NCI-H1417 (cell line): Measurements from ENCODE around the gene SLC22A15.

Experiments used
- DNase-seq, 3 experiments: peaks; one replicate each; lab custom pipeline; 2025; lab: John Stamatoyannopoulos, UW

The SLC22A15 gene

DNA sequence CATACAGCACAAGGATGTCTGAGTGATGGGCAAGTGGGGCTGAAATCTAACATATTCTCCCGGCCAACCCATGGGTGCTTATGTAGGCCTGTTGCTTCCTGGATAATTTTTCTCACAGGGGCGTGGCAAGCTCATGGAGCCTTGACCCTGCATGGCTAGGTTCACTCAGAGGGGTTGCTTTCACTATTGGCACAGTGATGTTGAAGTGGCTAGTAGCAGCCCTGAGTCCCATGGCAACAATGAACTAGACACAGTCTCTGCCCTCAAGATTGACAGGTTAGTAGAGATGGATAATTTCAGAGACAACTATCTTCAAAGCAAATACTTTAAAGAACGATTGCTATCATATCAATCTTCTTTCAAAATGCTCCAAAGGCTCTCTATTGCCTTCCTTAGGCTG lies 128.4 kb downstream of the SLC22A15 start:
- DNase-seq = no peak

DNA sequence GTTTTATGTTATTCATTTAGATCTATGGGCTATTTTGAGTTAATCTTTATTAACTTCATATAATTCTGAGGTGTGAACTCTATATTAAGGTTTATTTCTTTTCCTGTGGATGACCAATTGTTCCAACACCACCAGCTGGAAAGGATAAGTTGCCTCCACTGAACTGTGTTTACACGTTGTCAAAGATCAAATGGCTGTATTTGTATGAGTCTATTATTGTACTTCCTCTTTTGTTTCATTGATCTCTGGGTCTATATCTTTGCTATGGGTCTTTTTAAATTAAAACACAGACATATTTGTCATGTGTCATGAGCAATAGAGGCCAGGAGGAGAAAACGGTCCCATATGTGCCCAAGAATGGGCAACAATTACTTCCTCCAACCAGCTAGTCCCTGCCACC lies 129.7 kb downstream of the SLC22A15 start:
- DNase-seq = peak in 1 of 3 experiments; percentile 46

DNA sequence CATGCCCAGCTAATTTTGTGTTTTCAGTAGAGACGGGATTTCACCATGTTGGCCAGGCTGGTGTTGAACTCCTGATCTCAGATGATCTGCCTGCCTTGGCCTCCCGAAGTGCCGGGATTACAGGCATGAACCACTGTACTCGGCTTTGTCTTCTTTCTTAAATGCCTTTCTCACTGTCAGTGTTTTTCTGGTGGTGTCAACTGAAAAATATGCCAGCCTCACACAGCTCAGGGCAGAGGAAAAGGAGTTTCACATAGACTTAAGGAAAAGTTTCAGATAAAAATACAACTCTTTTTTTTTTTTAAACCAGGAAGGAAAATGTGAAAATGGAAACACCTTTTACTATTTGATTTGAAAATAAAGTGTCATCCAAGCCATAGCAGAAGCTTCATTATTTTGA lies 130.3 kb downstream of the SLC22A15 start:
- no peak for DNase-seq

DNA sequence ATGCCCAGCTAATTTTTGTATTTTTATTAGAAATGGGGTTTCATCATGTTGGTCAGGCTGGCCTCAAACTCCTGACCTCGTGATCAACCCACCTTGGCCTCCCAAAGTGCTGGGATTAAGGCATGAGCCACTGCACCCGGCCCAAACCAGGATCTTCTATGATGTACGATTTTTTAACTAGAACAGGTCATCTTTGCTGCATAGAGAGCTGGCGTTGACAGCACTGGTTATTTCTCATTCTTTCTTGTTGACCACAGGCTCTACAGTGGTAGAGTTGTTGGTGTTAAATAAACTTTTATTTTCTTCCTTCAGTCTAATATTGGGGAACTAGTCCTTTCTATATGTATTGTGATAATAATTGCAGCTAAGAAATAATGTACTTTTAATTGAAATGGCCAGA lies 131.1 kb downstream of the SLC22A15 start:
- no peak for DNase-seq

DNA sequence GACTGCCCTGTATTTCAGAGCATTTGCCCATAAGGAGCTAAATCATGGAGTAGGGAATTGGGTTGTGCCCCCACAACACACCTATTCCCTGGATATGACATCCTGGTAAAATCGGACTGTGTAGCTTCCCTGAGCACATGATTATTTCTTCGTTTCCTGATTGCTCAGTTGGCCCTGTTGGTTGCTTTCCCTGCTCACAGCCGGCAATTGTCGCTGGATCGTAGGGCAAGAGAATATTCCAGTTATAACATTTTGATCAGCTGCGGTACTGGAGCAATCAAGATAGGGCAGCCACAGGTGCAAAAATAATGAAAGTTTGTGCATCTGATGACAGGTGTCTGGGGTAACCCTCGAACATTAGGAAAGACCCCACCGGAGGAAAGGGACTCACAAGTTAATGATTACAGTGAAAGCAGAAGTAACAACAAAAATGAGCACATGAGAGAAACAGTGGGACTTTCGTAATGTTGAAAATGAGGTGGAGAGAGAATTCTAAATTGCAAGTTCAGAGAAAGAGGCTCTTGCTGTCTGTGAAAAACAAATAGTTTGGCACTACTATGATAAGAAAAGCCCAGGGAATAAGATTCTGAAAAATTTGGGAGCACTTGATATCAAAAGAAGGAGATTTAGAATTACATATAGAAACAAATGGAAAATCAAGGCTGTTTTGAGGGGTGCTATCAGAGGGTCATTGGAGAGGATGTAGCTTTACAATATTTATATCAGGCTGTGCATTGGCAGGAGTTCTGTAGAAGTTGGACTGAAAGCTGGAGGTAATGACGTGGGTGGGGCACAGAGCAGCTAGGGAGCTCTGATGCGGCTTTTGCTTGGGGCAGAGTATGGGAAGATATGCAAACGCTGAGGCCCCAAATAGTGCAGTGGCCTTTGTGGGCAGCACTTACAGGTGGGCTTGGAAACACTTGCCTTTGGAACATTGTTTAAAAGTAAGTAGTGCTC lies 134.5 kb downstream of the SLC22A15 start, which contains the start of gene MAB21L3:
MAB21L3 (plus strand) TSS at position 833 of the 957 bp plus-strand sequence. CDS start 1,217 bp downstream, outside the sequence.
- no peak for DNase-seq

DNA sequence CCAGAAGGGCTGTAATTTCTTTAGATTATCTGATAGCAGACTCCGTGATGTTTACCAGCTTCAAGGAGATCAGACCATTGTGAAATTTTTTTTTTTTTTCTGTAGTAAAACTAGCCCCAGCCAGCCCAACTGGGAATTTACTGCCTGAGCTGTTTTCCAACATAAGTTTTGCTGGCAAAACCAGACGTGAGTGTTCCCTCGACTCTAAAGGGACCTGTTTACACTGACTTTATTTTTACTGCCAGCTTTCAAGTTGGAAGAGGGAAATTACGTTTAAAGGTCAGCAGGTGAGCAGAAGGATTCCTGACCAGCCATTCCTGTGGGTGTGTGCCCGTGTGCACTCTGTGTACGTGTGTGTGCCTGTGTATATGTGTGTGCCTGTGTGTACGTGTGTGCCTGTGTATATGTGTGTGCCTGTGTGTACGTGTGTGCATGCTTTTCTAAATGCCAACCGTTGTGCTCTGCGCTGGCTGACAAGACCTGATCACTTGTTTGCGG lies 135.3 kb downstream of the SLC22A15 start:
- DNase-seq = peak in 1 of 3 experiments; percentile 32

DNA sequence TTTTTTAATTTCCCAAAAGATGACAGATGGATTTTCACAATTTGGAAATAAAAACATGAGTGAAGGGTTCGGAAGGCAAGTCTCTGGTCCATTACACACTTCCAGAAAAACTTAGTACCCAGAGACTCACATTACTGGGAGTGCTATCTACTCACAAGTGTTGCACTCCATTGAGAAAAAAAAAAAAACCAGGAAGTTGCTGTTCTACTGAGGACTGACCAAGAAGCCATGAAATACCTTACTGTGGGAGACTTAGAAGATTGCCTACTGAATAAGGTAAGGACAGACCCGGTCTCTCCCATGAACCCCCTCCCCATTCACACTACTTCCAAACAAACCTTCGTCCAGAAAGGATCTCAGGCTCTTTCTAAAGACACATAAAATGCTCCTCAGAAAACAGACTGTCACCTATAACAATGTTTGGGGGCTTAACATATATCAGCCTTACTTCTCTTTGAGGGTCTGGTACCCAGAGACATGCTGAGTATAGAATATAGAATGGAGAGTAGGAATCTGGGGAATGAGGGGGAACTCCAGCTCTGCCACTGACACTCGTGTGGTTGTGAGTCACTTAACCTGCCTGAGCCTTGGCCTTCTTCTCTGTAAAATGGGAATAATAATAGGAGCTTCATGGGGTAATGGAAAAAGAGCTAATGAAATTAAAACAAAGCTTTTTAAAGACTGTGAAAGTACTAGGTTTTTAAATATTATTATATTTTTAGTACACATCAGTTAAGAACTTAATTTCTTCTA lies 136.3 kb downstream of the SLC22A15 start:
- no peak for DNase-seq

DNA sequence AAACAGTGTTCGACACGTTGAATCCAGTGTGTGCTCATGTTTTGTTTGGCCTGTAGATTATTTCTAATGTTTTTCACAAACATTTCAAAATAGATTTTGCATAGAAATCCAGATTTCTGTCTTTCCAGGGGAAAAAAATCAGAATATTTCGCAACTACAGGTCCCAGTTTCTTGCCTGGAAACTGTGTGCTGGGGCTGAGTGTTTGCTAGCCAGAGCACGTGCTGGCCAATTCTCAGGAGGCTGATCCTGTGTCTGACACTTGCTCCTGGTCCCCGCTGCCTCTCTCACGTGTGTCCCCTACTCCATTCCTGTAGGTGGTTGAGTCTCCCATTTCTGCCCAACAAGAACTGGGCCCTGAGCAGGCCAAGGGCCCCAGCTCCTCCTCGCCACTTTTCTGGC lies 137.3 kb downstream of the SLC22A15 start:
- DNase-seq = no peak

DNA sequence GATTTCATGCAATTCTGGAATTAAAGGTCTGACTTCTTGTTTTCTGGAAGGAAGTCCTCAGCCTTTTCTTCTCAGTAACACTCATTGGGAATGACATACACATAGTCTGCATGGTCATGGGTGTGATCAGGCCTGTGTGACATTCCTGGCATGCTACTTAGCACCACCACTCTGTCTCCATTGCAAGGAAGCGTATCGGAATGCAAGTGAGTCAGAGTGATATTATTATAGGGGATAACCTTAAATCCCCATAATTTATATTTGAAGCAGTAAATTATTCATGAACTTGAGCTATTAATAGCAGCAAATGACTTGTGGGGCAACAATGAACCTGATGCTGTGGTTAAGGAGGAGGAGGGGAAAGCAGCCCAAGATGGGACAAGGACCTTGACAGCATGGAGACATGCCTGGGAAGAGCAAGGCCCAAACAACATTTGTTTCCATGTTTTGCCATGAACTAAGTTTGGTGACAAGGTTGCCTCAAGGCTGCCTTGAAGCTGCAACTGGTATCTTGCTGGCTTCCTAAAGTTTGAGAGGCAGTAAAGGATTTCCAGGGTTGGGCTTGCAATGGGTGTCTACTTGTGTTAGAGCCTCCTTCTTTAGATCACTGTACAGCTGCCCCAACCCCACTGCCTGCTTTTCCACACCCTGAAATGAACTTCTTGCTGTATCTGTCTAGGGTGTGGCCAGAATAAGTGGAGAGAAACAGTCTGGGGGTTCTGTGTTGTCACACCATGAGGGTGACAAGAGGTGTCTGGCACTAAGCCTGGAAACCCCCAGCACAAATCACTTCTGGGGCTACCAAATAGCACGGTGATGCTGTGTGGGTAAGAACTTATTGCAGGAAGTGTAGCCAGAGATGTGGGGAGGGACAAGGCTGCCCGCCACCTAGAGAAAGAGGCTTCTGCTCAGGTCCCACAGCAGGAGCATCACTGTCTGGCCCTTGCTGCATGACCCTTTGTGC lies 139.4 kb downstream of the SLC22A15 start:
- no peak for DNase-seq

DNA sequence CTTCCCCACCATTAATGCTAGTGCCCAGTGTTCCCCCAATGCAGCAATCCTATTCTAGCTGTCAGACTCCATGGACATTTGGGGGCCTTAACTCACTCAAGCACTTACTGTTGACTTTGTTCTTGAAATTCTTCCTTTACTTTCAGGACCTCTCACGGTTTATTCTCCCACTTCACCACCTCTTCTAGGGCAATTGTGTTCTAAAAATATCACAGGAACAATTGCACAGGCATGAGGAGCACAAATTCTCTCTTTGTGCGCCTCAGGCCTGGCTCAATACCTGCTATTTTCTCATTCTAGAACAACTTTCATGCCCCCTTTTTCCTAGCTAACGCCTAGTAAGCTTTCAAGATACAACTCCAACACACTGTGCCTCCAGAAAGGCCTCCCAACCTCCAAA lies 142.2 kb downstream of the SLC22A15 start:
- DNase-seq = peak in 1 of 3 experiments; percentile 14
